Stimulated activated CD8-positive, alpha-beta memory T cell treated with anti-CD3 and anti-CD28 coated beads, Interleukin-12 subunit alpha, Interleukin-12 subunit beta, amount 100 ng/mL, for 24 hours (primary cell): ENCODE data around the gene TAOK1.

Experiments used
- DNase-seq: peaks from one replicate; pipeline ENCODE4 v3.0.0-alpha.2; 2020; ENCODE audit errors: extremely low read depth

TAOK1 gene

DNA sequence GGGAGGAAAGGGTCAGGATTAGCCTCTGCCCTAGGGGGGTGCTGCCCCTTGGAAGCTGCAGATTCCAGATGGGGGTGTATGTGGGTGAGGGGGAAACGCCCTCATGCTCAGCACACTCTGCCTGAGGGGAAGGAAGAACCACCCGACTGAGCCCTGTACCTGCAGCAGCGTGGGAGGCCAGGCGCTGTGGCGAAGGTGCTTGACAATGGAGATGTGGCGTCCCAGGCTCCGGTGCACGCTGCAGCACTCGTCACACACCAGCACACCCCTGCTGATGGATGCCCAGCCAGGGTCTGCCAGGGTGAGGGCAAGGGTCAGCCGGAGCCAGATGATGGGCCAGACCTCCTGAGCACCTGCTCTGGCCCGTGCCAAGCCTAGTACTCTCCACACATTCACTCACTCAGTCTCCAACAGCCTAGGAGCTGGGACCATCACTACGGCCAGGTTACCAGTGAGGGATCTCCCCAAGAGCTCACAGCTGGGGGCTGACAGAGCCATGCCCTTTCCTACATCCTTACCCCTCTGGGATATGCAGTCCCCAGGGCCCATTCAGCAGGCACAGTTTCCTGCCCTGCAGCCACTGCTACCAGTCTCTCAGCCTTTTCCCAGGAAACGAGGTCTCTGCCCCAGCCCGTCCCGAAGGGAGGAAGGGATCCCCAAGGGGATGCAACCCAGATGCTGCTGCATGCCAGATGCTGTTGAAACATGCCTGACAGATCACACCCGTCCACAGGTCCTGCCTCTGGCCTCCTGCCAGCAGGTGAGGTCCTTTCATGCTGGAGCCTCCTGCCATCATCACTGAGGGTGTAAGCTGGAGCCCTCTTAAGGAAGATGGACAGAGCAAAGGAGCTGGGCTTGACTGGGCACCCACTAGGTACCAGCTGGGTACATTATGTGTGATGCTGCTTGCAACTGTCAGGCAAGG lies 193.4 kb downstream of the TAOK1 start:
- DNase-seq, result no peak

GRCh38 chr17:29584452-29585079 lies 194.4 kb downstream of the TAOK1 start:
- no peak for DNase-seq

- DNase-seq, result no peak
Observed at GRCh38 chr17:29585080-29585751, 195.1 kb downstream of the TAOK1 start.

DNA sequence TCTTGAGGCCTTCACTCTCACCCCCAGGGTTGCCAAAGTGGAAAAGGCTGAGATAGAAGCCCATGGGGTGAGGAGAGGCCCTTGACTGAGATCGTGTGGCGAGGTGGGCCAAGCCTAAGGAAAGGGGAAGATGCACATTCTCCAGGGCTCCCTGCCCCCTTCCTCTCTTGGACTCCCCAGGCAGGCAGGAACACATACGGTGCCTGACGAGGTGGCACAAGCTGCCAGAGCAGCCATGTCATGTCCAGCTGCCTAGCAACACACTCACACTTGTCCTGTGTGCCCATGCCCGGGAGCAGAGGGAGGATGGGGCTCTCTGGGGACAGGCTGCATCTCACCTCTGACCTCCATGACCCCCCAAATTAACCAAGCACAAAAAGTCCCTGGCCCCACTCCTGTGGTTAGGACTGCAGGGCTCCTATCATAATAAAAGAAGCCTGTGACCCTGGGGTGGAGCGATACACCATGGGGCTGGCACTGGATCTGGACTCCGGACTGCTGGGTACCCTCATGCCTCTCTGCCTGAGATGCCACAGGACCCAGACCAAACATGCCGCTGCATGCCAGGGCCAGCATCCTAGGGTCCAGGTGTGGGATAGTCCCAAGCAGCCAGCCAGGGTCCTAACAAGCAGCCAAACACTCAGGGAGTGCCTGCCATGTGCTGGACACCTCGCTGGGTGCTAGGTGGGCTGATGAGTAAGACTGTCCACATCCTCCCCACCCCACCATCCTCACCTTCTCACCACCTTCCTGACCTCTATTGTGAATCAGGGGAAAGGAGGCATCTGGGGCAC lies 196.7 kb downstream of the TAOK1 start:
- DNase-seq, result no peak

DNA sequence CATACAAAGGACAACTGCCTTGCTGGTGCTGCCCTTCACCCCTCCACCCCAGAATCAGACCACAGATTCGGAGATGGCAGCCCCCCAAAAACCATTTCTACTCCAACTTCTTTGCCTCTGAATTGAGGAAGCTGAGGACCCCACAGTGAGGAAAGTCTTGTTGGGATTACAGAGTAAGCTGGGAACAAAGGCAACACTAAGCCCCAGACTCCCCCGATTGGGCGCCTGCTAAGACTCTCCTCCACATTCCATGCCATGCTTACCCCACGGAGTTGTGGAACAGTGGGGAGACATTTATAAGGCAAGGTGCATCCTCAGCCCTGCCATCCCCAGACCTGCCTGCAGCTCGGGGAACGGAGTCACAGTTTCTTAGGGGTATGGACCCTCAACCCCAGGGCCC lies 197.4 kb downstream of the TAOK1 start:
- DNase-seq, result no peak

GRCh38 chr17:29588017-29588561 lies 197.9 kb downstream of the TAOK1 start:
- no peak for DNase-seq

GRCh38 chr17:29588562-29589411 lies 198.6 kb downstream of the TAOK1 start:
- no peak for DNase-seq

GRCh38 chr17:29589524-29590410 lies 199.6 kb downstream of the TAOK1 start, which contains the start of gene GIT1:
GIT1 (minus strand) TSS chr17:29589648; CDS start chr17:29589378, 270 bp downstream.
- DNase-seq, result peak; percentile 72

GRCh38 chr17:29590411-29591145 lies 200.4 kb downstream of the TAOK1 start:
- DNase-seq, result no peak

GRCh38 chr17:29591146-29591736 lies 201.1 kb downstream of the TAOK1 start:
- DNase-seq, result no peak

DNA sequence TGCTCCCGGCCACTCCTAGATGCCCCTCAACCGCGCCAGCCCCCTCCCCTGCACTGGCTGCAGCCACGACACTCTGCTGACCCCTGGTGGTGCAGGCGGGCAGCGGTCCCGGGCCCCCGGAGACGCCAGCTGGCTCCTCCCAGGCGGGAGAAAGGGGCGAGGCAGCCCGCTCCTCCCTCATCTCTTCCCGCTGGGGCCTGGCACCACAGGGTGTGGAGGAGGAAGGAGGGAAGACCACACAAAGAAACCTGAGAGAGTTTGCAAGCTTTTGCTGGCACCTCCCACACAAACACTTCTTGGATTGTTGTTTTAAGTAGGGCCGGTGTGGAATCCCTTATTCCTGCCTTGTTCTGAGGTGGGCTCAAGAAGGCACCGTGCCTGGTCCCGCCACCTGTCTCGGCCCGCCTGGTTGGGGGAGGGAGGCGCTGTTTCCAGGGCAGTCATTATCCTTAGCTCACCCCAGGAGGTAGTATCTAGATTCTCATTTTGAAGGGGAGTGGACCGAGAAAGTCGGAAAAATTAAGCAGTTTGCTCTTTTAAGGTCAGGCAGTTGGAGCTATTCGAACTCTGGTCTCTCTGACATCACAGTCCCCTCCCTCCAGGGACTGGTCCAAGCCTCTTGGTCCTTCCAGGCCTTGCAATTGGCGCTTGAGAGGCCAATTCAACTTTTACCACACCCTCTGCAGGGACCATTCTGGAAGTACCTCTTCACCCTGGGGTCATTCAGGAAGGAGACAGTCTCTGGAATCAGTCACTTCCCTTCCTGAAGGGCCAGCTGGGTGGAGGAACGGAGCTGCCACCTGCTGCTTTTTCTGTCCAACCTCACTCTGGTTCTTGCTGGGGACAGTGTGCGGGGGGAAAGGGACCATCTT lies 201.8 kb downstream of the TAOK1 start:
- DNase-seq, result no peak

DNA sequence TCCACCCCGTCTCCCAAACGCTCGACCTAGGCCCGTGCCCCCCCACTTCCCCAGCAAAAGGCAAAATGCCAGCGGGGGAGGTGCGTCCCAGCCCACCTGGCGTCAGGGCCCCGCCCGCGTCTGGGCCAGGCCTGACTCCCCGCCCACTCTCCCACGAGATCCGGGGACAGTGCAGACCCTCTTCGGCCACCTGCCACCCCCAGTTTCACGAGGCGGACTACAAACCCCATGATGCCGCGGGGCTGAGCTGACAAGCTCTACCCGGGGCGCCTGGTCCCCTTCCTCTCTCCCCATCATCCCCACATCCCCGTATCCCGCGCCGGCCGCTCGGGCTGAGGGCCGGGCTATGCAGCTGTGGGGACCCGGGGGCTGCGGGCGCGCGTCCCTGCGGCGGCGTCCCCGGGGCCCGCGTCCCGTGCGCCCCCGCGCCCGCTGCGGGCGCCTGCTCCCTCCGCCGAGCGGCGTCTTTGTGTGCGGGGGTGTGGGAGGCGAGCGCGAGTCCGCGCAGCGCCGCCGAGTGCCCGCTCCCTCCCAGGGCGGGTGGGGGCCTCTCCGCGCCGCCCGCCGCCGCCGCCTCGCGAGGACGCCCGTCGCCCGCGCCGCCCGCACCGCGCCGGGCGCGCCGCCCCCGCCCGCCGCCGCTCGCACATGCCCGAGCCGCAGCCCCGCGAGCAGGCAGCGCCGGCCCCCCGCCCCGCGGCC lies 202.8 kb downstream of the TAOK1 start, which contains the start of gene ANKRD13B:
Gene ANKRD13B (plus strand): TSS at position 283 of the 702 bp plus-strand sequence. CDS start 490 bp downstream, outside the sequence.
- DNase-seq, result no peak

- DNase-seq, result no peak
Observed at GRCh38 chr17:29593591-29594518, 203.7 kb downstream of the TAOK1 start.

DNA sequence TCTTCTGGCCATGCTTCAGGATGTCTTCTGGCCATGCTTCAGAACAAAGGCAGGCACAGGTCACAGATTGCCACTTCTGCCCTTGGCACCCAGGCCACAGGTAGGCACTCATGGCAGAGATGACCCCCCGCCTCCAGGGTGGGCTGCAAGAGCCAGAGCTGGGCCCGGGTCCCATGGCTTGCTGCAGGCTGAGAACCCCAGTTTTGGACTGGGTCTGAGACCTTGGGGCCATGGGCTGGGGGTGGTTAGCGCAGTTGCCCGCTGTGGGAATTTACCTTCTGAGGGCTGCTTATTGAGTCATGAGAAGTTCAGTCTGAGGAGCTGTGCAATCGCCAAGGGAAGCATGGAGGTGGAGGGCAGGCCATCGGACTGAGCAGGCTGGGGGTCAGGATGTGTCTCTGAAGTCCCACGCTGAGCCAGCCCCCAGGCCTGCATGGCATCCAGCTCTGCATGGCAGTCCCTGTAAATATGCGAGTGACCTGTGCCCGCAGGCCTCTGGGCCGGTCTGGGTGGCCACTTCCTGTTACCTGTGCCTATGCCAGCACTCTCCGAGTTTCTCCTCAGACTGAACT lies 204.4 kb downstream of the TAOK1 start:
- no peak for DNase-seq
